K562 (cell line): ENCODE data around the gene TMEM79. TPM values are rescaled to one million over a fixed set of nuclear protein-coding genes. Genes with fewer than 3 reads are reported as not detected.

ENCODE experiments used
- ARID4B ChIP-seq: sonication (generic); formaldehyde crosslinking; IDR thresholded peaks from 2 replicates; pipeline ENCODE4 v1.8.0; 2022; ENCODE audit warnings: mild to moderate bottlenecking, missing genetic modification reagents
- CHCHD3 ChIP-seq: fragments of 250-450 bp; sonication (Bioruptor Pico); IDR thresholded peaks from 2 replicates; pipeline ENCODE4 v2.1.2; 2022; ENCODE audit warnings: mild to moderate bottlenecking
- CUX1 ChIP-seq: fragments of 200-800 bp; sonication (Bioruptor generic); IDR thresholded peaks from 2 replicates; pipeline ENCODE4 v1.6.1; 2016; ENCODE audit warnings: missing genetic modification characterization, missing compliant biosample characterization
- E2F5 ChIP-seq: sonication (generic); formaldehyde crosslinking; IDR thresholded peaks from 2 replicates; pipeline ENCODE4 v1.8.0; 2022; ENCODE audit warnings: mild to moderate bottlenecking, missing genetic modification reagents
- KAT7 ChIP-seq: sonication (generic); formaldehyde crosslinking; IDR thresholded peaks from 2 replicates; pipeline ENCODE4 v1.8.0; 2022; ENCODE audit warnings: missing genetic modification reagents, mild to moderate bottlenecking, borderline replicate concordance
- KDM5B ChIP-seq: fragments of 200-600 bp; sonication (generic); IDR thresholded peaks from 2 replicates; pipeline ENCODE4 v1.6.1; 2012; ENCODE audit warnings: low read depth, mild to moderate bottlenecking, moderate library complexity, low read length, control low read depth, inconsistent platforms; ENCODE audit not compliant: insufficient replicate concordance
- MEF2A ChIP-seq: IDR thresholded peaks from 2 replicates; pipeline ENCODE4 v1.6.1; 2011; ENCODE audit warnings: low read depth, mild to moderate bottlenecking, low read length, moderate library complexity; ENCODE audit not compliant: control insufficient read depth
- NONO ChIP-seq, 2 experiments: fragments of 200-400 bp in 1 of 2; fragments of 450-650 bp in 1 of 2; formaldehyde crosslinking in 1 of 2; IDR thresholded peaks; 2 replicates each; pipeline ENCODE4 v1.6.1; 2017; ENCODE audit warnings: low read depth in 2 of 2, mild to moderate bottlenecking in 2 of 2, moderate library complexity in 2 of 2, low read length in 1 of 2
- POLR2G ChIP-seq: fragments of 200-400 bp; formaldehyde crosslinking; IDR thresholded peaks from 2 replicates; pipeline ENCODE4 v1.6.1; 2017; ENCODE audit warnings: low read depth, mild to moderate bottlenecking, antibody characterized with exemption, low read length, moderate library complexity
- SRSF1 ChIP-seq: fragments of 200-400 bp; formaldehyde crosslinking; IDR thresholded peaks from 2 replicates; pipeline ENCODE4 v1.6.1; 2017; ENCODE audit warnings: mild to moderate bottlenecking, low read depth, low read length, moderate library complexity
- TARDBP ChIP-seq: fragments of 450-650 bp; IDR thresholded peaks from 2 replicates; pipeline ENCODE4 v1.6.1; 2016
- TCF3 ChIP-seq: sonication (generic); formaldehyde crosslinking; IDR thresholded peaks from 2 replicates; pipeline ENCODE4 v1.4.0; 2020; ENCODE audit warnings: mild to moderate bottlenecking, missing genetic modification reagents
- ZBTB17 ChIP-seq: fragments of 450-650 bp; formaldehyde crosslinking; IDR thresholded peaks from 2 replicates; pipeline ENCODE4 v1.4.0; 2020; ENCODE audit warnings: mild to moderate bottlenecking
- ZNF41 ChIP-seq: fragments of 250-450 bp; sonication (Bioruptor Pico); conservative IDR thresholded peaks from 2 replicates; pipeline ENCODE4 v1.4.0; 2020; ENCODE audit warnings: mild to moderate bottlenecking
- polyA plus RNA-seq, 8 experiments: library from polyadenylated mRNA; depleted of rRNA in 4 of 8; stranded (reverse) in 5 of 8; unstranded in 3 of 8; fragments of >200 nt; fragmentation: Nextera tagmentation in 2 of 8; fragmentation: Illumina TruSeq in 1 of 8; extraction: Ambion mirVana in 2 of 8; extraction: Trizol in 1 of 8; gene quantifications; 2 replicates each; pipeline versions ENCODE4 v1.2.1 to v1.2.3, GENCODE V29; 2011 to 2014; ENCODE audit warnings: inconsistent platforms in 1 of 8, missing spikeins in 1 of 8
- total RNA-seq, 7 experiments: library from RNA; depleted of rRNA in 6 of 7; stranded (reverse); fragments of >200 nt in 6 of 7; fragmentation: Illumina TruSeq in 2 of 7; extraction: Trizol in 2 of 7; gene quantifications; 2 replicates each; pipeline versions ENCODE4 v1.2.1 to v1.2.3, GENCODE V29; 2011 to 2021; ENCODE audit warnings: low replicate concordance in 1 of 7

Gene TMEM79
- total and polyA plus RNA-seq, 9 of the 15 experiments (the other 6 are each of a cell fraction or from before 2014, with no cell fraction given), result 0.69 to 6.8 (median 4.0) TPM

GRCh38 chr1:156282479-156283222, 1.5 kb upstream of the TMEM79 start, which contains the start of gene SMG5 (continued):
- TF ChIP-seq SRSF1 (no peak), POLR2G (peak; percentile 100), TCF3 (CRISPR knock-in tag) (peak; percentile 27; the same call in 1 of the 2 replicates), E2F5 (CRISPR knock-in tag) (peak; percentile 86; the same call in 1 of the 2 replicates), CUX1 (no peak), KAT7 (CRISPR knock-in tag) (peak; percentile 98), TARDBP (0 out of 2 replicates have a peak, but pooled peaks have one; percentile 36), ZBTB17 (CRISPR knock-in tag) (peak; percentile 32; the same call in 1 of the 2 replicates), NONO (IDR thresholded peaks at IDR 0.05; ENCODE audit: low read depth in 2 of 2, low read length in 1 of 2) (peak; percentile 48 to 89; a peak in 3 of 4 replicates), ARID4B (CRISPR knock-in tag) (peak; percentile 54), CHCHD3 (CRISPR knock-in tag) (peak; percentile 57; the same call in 1 of the 2 replicates), ZNF41 (0 out of 2 replicates have a peak, but pooled peaks have one; percentile 51), MEF2A (peak; percentile 67), KDM5B (peak; percentile 93)
